ENCODE measurements around the gene BLZF1.
"Not testable (repeated sequence)": the region's sequence is repeated elsewhere in the genome, so short reads cannot be mapped to it uniquely, and the experiment has no call there.

Gene BLZF1

DNA sequence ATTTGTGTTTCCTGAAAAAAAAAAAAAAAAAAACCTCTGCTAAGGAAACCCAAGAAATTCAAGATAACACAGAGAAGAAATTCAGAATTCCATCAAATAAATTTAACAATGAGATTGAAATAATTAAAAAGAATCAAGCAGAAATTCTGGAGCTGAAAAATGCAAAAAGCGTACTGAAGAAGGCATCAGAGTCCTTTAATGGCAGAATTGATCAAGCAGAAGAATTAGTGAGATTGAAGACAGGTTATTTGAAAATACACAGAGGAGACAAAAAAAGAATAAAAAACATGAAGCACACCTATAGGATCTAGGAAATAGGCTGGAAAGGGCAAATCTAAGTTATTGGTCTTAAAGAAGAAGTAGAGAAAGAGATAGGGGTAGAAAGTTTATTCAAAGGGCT is 38.6 kb upstream of the BLZF1 start:
- Histone ChIP-seq H3K27me3 (ENCODE audit: insufficient read depth, low read depth) (no peaks in the 10 kb centered on the region), H3K9ac (no peak overlapping the region), H3K27ac (no peak overlapping the region), H3K4me2 (no peak overlapping the region), H3K4me3 (IDR thresholded peaks at IDR 0.05; ENCODE audit: insufficient read depth, low read depth, low read length) (no peak overlapping the region), H3K36me3 (ENCODE audit: insufficient read depth) (no peaks in the 10 kb centered on the region), H2AFZ (ENCODE audit: low read depth) (no peak overlapping the region), H3K79me2 (ENCODE audit: insufficient read depth, low read depth) (no peaks in the 10 kb centered on the region), H3K4me1 (ENCODE audit: low read depth, poor library complexity, severe bottlenecking) (peaks cover 7% of the 10 kb centered on the region), H4K20me1 (ENCODE audit: insufficient read depth) (no peaks in the 10 kb centered on the region)
- TF ChIP-seq, protein P1, sequence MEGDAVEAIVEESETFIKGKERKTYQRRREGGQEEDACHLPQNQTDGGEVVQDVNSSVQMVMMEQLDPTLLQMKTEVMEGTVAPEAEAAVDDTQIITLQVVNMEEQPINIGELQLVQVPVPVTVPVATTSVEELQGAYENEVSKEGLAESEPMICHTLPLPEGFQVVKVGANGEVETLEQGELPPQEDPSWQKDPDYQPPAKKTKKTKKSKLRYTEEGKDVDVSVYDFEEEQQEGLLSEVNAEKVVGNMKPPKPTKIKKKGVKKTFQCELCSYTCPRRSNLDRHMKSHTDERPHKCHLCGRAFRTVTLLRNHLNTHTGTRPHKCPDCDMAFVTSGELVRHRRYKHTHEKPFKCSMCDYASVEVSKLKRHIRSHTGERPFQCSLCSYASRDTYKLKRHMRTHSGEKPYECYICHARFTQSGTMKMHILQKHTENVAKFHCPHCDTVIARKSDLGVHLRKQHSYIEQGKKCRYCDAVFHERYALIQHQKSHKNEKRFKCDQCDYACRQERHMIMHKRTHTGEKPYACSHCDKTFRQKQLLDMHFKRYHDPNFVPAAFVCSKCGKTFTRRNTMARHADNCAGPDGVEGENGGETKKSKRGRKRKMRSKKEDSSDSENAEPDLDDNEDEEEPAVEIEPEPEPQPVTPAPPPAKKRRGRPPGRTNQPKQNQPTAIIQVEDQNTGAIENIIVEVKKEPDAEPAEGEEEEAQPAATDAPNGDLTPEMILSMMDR (conservative IDR thresholded peaks at IDR 0.05; ENCODE audit: low read depth, low read length): no peak

DNA sequence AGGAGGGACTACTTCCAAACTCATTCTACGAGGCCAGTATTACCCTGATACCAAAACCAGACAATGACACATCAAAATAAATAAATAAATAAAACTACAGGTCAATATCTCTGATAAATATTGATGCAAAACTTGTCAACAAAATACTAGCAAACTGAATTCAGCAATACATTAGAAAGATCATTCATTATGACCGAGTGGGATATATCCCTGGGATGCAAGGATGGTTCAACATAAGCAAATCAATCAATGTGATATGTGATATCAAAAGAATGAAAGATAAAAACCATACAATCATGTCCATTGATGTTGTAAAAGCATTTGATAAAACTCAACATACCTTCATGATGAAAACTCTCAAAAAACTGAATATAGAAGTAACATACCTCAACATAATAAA is 37.1 kb upstream of the BLZF1 start:
- no peaks in the 10 kb centered on the region for H4K20me1 ChIP-seq (ENCODE audit: insufficient read depth)
- H3K9ac ChIP-seq: no peak overlapping the region
- peaks cover 7% of the 10 kb centered on the region for H3K4me1 ChIP-seq (ENCODE audit: low read depth, poor library complexity, severe bottlenecking)
- H3K79me2 ChIP-seq (ENCODE audit: insufficient read depth, low read depth): no peaks in the 10 kb centered on the region
- no peaks in the 10 kb centered on the region for H3K36me3 ChIP-seq (ENCODE audit: insufficient read depth)
- H3K4me3 ChIP-seq (IDR thresholded peaks at IDR 0.05; ENCODE audit: insufficient read depth, low read depth, low read length): no peak overlapping the region
- TF ChIP-seq, protein P1 (conservative IDR thresholded peaks at IDR 0.05; ENCODE audit: low read depth, low read length): no peak
- H3K27me3 ChIP-seq (ENCODE audit: insufficient read depth, low read depth): no peaks in the 10 kb centered on the region
- no peak overlapping the region for H2AFZ ChIP-seq (ENCODE audit: low read depth)
- no peak overlapping the region for H3K4me2 ChIP-seq
- H3K27ac ChIP-seq: no peak overlapping the region

DNA sequence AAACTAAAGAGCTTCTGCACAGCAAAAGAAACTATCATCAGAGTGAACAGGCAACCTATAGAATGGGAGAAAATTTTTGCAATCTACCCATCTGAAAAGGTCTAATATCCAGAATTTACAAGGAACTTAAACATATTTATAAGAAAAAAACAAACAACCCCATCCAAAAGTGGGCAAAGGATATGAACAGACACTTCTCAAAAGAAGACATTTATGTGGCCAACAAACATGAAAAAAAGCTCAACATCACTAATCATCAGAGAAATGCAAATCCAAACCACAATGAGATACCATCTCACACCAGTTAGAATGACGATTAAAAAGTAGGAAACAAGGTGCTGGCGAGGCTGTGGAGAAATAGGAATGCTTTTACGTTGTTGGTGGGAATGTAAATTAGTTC is 33.3 kb upstream of the BLZF1 start:
- not testable (repeated sequence) for H2AFZ ChIP-seq (ENCODE audit: low read depth); H4K20me1 ChIP-seq (ENCODE audit: insufficient read depth); H3K79me2 ChIP-seq (ENCODE audit: insufficient read depth, low read depth); H3K36me3 ChIP-seq (ENCODE audit: insufficient read depth); H3K27ac ChIP-seq; H3K27me3 ChIP-seq (ENCODE audit: insufficient read depth, low read depth); H3K9ac ChIP-seq; H3K4me2 ChIP-seq; H3K4me3 ChIP-seq (IDR thresholded peaks at IDR 0.05; ENCODE audit: insufficient read depth, low read depth, low read length); H3K4me1 ChIP-seq (ENCODE audit: low read depth, poor library complexity, severe bottlenecking)

DNA sequence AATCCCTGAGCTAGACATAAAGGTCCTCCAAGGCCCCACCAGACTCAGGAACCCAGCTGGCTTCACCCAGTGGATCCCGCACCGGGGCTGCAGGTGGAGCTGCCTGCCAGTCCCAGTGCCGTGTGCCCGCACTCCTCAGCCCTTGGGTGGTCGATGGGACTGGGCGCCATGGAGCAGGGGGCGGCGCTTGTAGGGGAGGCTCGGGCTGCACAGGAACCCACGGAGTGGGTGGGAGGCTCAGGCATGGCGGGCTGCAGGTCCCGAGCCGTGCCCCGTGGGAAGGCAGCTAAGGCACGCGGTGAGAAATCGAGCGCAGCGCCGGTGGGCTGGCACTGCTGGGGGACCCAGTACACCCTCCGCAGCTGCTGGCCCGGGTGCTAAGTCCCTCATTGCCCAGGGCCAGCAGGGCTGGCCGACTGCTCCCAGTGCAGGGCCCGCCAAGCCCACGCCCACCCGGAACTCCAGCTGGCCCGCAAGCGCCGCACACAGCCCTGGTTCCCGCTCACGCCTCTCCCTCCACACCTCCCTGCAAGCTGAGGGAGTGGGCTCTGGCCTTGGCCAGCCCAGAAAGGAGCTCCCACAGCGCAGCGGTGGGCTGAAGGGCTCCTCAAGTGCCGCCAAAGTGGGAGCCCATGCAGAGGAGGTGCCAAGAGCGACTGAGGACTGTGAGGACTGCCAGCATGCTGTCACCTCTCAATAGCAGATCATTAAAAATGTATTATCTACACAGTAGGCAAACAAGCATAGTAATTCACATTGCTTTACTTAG is 30.9 kb upstream of the BLZF1 start:
- not testable (repeated sequence) for H3K9ac ChIP-seq; H2AFZ ChIP-seq (ENCODE audit: low read depth); H3K36me3 ChIP-seq (ENCODE audit: insufficient read depth); H3K79me2 ChIP-seq (ENCODE audit: insufficient read depth, low read depth); H3K4me1 ChIP-seq (ENCODE audit: low read depth, poor library complexity, severe bottlenecking); H3K4me2 ChIP-seq; H3K27me3 ChIP-seq (ENCODE audit: insufficient read depth, low read depth); H3K4me3 ChIP-seq (IDR thresholded peaks at IDR 0.05; ENCODE audit: insufficient read depth, low read depth, low read length); H4K20me1 ChIP-seq (ENCODE audit: insufficient read depth); H3K27ac ChIP-seq

DNA sequence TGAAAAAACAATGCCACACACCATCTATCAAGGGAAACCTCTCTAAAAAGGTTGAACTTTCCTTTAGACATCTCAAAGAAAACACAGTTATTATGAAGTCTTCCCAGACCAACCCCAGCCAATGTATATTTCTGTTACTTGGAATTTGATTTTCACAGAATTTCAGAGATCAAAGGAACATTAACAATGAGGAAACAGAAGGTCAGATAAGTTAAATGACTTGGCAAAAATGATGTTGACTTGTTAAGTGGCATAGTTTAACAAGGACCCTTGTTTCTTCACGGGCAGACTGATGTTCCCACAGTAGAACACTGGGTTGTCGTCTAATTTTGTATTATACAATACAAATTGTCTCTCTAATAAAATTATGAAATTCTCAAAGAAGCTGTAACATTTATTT is 29.4 kb upstream of the BLZF1 start:
- H3K4me1 ChIP-seq (ENCODE audit: low read depth, poor library complexity, severe bottlenecking): peaks cover 2% of the 10 kb centered on the region
- no peak overlapping the region for H3K4me3 ChIP-seq (IDR thresholded peaks at IDR 0.05; ENCODE audit: insufficient read depth, low read depth, low read length)
- H3K36me3 ChIP-seq (ENCODE audit: insufficient read depth): no peaks in the 10 kb centered on the region
- no peak overlapping the region for H3K4me2 ChIP-seq
- no peaks in the 10 kb centered on the region for H3K79me2 ChIP-seq (ENCODE audit: insufficient read depth, low read depth)
- TF ChIP-seq, protein P1 (conservative IDR thresholded peaks at IDR 0.05; ENCODE audit: low read depth, low read length): no peak
- no peaks in the 10 kb centered on the region for H4K20me1 ChIP-seq (ENCODE audit: insufficient read depth)
- no peak overlapping the region for H3K9ac ChIP-seq
- no peak overlapping the region for H2AFZ ChIP-seq (ENCODE audit: low read depth)
- H3K27ac ChIP-seq: no peak overlapping the region
- H3K27me3 ChIP-seq (ENCODE audit: insufficient read depth, low read depth): no peaks in the 10 kb centered on the region
